HG03135 (cell line): ENCODE data around the gene ECI2.
"Not testable (repeated sequence)": the region's sequence is repeated elsewhere in the genome, so short reads cannot be mapped to it uniquely, and the experiment has no call there.

Experiments
- ATAC-seq: cut with Tn5 transposase; IDR thresholded peaks from one replicate; pipeline ENCODE4 v1.9.1; 2021; ENCODE audit warnings: mild to moderate bottlenecking, moderate library complexity; ENCODE audit not compliant: unreplicated experiment

ECI2 gene

GRCh38 chr6:4145083-4145482, 9.7 kb upstream of the ECI2 start:
- ATAC-seq: no peak

- ATAC-seq: no peak
Observed at GRCh38 chr6:4139272-4139671, 3.9 kb upstream of the ECI2 start.

GRCh38 chr6:4138186-4138585, 2.8 kb upstream of the ECI2 start:
- ATAC-seq: no peak

- no peak for ATAC-seq
Observed at GRCh38 chr6:4136354-4136831, 1.0 kb upstream of the ECI2 start.

- ATAC-seq: peak; percentile 72
Observed at GRCh38 chr6:4135665-4136353, 434 bp upstream of the ECI2 start.

GRCh38 chr6:4133941-4134838, 1.2 kb downstream of the ECI2 start:
- no peak for ATAC-seq

- no peak for ATAC-seq
Observed at GRCh38 chr6:4130357-4130987, 4.9 kb downstream of the ECI2 start.

- no peak for ATAC-seq
Observed at GRCh38 chr6:4129446-4129845, 5.9 kb downstream of the ECI2 start.

- ATAC-seq: no peak
Observed at GRCh38 chr6:4128748-4129147, 6.6 kb downstream of the ECI2 start.

- no peak for ATAC-seq
Observed at GRCh38 chr6:4128072-4128471, 7.3 kb downstream of the ECI2 start.

GRCh38 chr6:4125933-4126864, 9.2 kb downstream of the ECI2 start:
- ATAC-seq: no peak

- no peak for ATAC-seq
Observed at GRCh38 chr6:4125500-4125899, 9.9 kb downstream of the ECI2 start.

- ATAC-seq: no peak
Observed at GRCh38 chr6:4124351-4124750, 11.0 kb downstream of the ECI2 start.

GRCh38 chr6:4115741-4116140, 19.6 kb downstream of the ECI2 start:
- no peak for ATAC-seq

GRCh38 chr6:4114123-4114522, 21.3 kb downstream of the ECI2 start:
- ATAC-seq: no peak

- ATAC-seq: no peak
Observed at GRCh38 chr6:4113649-4114048, 21.7 kb downstream of the ECI2 start.

- no peak for ATAC-seq
Observed at GRCh38 chr6:4112366-4112765, 23.0 kb downstream of the ECI2 start.

GRCh38 chr6:4109363-4109815, 26.0 kb downstream of the ECI2 start:
- not testable (repeated sequence) for ATAC-seq

GRCh38 chr6:4108561-4109093, 26.7 kb downstream of the ECI2 start:
- ATAC-seq: no peak

- no peak for ATAC-seq
Observed at GRCh38 chr6:4107873-4108272, 27.5 kb downstream of the ECI2 start.
